Activated effector memory CD4-positive, alpha-beta T cell treated with anti-CD3 and anti-CD28 coated beads, Interleukin-2, amount 50 U/mL, for 16 hours (primary cell): ENCODE measurements around the gene ESRRG.
"Not testable (repeated sequence)": the region's sequence is repeated elsewhere in the genome, so short reads cannot be mapped to it uniquely, and the experiment has no call there.

ENCODE experiments used
- DNase-seq: peaks from one replicate; pipeline ENCODE4 v3.0.0-alpha.2; 2020

ESRRG gene

DNA sequence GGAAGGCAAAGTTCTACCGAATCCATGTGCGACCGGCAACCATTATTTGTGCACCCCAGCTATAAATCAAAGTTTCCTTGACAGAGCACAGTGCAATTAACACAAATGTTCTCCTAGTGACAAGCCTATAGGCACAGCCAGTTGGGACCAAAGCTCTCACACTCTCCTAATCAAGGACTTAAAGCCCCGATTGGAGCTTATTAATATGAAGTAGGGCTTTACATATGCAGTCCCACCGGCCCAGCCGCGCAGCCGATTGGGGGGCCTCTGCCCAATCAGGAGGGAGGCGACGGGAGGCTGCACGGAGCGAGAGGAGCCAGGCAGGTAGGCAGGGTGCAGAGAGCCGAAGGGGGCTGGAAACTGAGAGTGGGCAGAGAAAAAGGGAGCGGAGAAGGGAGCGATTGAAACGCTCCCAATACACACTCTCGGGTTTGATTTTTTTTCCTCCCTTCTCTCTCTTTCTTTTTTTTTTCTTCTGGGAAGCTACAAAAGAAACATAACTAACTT, at the start of gene ESRRG:
Gene ESRRG (minus strand): TSS at position 156 of the 507 bp plus-strand sequence. CDS start 130 bp downstream, at position 26.
- no peak for DNase-seq

DNA sequence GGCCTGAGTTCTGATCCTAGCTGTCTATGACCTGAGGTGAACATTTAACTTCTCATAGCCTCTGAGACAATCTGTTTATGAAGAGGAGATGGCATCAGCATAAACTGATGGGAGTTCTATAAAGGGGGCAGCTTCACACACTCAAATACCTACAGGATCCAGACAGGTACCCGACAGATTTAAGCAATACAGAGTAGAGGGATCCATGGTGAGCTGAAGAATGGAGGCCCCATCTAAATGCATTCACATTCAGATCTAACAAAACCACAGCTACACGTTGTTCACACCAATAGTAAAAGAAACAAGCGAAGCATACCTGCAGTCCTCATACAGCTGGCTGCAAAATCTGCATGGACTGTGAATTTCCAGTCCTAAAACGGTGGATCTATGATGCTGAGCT, 48.7 kb upstream of the ESRRG start:
- no peak for DNase-seq

DNA sequence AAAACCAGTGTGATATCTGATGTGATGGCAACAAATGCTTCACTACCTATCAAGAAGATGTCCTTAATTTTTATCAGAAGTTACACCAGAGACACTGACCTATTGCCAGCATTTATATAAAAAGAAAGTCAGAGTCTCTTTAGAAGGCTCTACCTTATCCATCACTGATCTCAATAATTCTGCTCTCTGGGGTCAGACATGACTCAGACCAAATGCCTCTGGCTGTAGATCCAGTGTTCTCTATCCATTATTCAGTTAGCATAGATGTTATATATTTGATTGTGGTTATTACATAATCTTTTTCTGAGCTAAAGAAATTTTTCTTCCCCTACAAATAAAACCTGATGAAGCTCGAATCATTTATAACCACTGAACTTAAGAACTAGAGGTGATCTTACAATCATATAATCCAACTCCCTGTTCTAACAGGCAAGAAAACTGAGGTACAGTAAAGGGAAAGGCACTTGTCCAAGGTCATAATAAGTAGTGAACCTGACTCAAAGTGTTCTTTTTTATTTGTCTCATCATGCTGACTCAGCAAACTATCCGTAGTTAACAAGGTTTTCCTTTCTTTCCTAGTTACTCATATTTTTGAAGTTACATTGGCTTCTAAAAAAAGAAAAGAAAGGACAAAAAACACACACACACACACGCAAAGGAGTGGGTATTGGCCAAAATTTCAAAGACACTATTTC, 43.6 kb upstream of the ESRRG start:
- DNase-seq = no peak

DNA sequence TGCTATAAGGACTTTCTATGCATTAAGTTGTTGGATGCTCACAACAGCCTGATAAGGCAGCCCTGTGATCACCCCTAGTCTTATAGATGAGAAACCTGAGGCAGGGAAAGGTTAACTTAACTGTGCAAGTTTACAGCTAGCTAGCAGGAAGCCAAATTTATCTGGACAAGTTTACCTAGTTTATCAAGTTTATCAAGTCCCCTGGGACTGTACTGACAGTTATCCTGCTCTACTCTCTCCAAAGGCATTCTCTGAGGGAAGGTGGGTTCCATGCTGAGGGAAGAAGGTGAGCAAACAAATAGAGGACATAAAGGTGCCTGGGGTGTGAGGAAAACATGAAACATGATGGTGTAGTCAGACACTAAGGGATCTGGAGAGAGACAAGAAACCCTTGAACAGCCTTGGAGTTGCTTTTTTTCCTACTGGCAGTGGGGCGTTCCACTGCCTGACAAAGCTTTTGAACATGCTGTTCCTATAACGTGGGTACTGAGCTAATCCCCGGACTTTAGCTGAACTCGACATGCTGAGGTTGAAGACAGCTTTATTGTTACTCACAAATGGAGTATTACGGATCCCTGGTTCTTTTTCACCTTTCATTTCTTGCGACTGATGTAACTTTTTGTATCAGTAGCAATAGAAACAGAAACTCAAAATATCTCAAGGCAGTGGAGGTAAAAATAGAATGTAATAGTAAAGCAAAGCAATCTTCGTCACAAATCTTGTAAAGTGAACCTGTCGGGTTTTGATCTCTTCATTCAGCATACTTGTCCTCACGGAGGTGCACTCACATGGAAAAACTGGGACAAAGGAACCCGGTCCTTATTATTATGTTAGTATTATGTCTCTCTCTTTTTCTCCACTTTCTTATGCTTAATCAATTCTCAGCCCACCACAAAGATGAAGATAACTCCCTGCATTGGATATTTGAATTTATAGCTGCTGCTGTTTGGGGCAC, 42.4 kb upstream of the ESRRG start:
- DNase-seq = no peak

DNA sequence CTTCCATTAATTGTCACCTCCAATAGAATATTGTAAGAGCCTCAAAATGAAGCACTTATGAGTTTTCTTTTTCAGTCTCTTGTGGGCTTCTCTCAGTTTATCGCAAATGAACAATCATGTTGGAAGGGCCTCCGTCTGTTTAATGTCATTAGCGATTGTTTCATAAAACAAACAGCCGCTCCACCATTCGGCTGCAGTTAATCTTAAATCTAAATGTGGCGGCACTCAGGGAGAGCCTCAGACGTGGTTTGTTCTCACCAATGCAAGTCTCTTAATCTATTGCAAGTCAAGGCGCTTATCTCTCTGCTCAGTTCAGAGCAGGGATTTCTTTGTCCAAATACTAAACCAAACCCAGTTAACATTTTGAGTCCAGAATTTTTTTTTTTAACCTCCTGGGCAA, 34.9 kb upstream of the ESRRG start:
- DNase-seq = no peak

DNA sequence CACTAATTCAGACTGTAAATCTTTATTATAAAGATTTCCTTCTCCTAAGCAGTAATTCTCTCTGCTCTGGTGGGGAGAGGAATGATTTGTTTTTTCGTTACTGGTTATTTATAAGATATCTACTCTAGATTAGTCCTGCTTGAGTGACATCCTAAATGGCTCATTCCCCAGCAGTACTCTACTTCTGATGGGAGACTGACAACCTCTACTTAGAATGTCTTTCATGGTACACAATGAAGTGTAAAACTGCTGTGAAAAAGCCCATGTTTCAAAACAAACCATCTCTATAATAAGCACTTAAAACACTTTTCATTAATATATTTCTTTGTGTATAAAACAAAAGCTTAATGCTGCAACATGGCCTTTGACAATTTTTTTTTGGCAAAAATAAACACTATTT, 33.9 kb upstream of the ESRRG start:
- DNase-seq = no peak

DNA sequence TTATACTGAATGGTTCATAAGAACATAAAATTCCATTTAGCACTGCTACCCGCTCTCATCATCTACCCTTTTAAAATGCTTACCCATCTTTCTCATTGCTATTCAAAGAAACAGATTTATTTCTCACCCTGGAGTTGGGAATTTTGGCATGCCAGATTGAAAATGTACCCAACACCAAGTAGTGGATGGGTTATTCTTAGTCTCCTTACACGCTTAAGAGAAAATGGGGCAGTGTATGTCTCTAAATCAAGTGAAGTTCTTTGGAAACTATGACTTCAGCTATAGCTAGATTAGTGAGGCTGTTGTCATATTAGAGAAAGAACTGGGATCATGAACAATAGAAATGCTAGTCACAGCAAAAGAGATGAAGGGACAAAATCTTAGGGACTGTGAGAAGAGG, 27.7 kb upstream of the ESRRG start:
- DNase-seq = no peak

DNA sequence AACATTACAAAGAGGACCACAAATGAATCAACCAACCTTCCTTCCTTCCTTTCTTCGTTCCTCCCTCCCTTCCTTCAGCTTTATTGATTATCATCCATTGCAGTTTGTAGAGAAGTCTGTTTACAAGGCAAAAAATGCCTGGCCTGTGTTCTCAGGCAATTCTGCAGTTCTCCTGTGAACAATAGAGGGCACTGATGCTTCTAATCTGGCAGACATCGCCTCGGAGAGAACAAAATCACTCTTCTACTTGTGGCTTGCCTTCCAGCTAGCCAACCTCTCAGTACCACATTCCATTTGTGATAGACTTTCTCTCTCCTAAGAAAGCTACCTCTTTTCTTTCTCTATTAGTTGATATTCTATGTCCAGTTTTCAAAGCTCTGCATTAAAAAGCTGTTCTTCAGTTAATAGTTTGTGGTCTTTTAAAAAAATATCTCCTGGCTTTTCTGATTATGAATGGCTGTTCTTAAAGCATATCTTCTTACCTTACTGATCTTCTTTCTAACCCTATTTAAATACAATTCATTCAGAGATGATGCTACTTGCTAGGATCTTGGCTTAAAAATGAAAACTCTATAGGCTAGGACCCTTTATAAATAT, 26.9 kb upstream of the ESRRG start:
- DNase-seq = no peak

DNA sequence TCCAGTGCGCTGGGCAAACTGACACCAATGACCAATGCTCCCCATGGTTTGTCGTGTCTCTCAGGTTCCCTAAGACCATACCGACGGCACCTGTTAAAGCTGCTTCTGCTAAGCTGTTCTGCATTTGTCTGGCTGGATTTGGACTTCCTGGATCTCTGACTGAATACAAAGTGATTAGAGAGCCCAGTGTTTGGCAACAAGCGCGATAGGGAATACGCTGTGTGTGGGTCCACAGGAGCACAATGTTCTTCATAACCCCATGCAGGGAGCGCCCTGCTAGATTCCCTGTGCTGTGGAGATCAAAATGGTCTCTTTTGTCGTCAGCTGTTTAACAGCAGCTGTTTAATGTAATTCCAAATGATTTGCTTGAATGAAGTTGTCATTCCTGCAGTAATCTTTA, 26.0 kb upstream of the ESRRG start:
- DNase-seq = no peak

DNA sequence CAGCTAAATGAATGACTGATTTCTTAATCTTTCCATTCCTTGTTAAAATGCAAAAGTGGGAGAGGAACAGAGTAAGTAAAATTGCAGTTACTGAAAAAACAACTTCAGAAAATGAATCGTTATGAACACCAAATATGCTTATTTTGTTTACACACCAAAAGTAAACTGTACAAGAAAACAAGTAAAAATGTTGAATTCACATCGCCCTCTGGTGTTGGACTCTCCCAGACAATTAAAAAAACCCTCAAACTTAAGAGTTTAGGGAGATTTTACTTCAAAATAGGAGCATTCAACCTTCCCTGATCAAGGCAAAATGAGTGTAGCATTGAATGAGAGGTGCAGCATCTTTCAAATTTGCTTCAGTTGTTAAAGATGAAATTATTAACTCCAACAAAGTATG, 19.4 kb upstream of the ESRRG start:
- no peak for DNase-seq

DNA sequence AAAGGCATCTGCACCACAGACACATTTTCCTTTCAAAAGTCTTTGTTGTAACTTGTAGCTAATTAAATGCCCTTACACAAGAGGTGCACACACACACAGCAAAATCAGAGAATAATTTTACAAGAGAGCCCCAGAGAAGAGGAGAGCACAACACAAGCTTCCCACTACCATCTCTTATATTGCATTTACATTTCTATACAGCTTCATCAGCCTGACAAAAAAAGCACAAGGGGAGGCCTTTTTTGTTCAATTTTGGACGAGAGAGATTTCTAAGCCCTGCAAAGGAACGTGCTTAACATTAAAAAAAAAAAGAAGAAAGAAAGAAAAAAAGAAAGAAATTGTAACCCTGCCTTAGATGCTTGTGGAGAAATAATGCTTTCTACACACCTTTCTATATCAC, 17.1 kb upstream of the ESRRG start:
- DNase-seq = no peak

DNA sequence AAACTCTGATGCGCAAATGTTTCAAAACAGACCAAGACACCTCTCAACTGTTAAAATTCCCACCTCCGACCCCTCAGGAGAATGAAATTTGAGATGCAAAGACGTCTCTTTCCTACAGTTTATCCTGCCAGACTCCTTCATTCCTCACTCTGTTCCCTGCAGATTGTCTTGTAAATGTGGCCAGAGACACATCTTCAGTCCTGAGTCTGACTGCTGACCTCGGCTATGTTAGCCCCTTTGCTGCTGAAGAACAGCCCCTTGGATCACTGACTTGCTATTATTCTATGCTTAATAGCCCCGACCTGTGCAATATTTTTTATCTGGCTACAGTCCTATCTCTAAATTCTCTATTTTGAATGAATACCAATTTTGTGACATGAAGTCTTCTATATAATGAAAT, 16.6 kb upstream of the ESRRG start:
- no peak for DNase-seq

DNA sequence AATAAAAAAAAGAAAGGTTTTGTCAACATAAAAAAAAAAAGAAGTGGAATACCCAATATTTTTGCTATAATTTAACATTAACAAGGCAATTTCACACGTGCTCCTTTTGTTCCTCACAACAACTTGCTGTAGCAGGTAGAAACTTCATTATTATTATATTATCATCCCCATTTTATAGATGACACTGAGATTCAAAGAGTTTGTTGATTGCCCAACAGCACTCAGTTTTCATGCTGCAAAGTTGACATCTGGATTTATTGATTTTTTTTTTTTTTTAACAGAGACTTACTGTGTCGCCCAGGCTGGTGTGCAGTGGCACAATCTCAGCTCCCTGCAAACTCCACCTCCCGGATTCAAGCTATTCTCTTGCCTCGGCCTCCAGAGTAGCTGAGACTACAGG, 8.9 kb upstream of the ESRRG start:
- DNase-seq = no peak

DNA sequence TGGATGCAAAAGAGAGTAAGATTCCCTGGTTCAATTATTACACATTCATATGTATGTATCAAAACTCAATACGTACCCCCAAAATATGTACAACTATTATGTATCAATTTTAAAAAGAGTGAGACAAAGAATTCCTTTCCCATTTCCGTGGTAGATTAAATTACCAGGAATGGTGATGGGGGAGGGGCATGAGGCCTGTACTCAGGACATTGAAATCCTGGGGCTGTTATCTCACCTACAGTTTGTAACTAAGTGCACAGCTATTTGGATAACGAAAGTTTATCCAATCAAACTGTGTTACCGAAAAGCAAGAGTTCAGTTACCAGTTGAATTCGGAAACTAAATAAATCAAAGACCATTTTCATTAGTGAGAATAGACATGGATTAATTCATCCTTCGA, 8.3 kb upstream of the ESRRG start:
- DNase-seq = no peak

DNA sequence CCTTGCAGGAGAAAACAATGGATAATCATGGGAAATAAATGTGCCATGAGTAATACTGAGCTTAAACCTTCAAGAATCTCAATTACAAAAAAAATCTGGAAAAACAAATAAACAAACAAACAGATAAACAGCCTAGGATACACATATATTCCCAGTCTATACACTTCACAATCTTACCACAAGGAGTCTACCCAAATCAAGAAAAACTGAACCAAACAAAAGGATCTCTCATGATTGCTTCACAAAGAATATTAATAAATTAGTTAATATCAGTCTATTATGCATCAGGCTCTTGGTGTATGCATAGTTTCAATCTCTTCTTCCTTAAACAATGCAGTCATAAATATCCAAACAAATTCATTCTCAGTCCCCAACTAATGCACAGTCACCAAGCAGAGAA, 3.2 kb upstream of the ESRRG start:
- DNase-seq = no peak

DNA sequence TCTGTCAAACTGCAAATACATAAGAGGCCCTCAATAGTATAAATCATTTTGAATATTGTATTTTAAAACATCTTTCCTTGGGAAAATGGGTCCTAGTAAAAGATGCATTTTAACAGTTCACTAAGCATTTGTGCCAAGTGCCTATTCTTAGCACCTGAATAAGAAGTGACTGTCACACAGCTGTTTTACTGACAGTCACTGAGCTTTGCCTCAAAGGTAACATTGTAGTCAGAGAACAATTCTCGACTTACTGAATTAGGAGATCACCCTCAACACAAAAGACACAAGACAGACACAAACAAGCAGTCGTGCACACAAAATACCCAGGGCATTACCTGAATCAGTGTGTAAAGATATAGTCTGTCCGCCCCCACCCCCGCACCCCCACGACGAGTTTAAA, 408 bp downstream of the ESRRG start:
- DNase-seq = no peak

DNA sequence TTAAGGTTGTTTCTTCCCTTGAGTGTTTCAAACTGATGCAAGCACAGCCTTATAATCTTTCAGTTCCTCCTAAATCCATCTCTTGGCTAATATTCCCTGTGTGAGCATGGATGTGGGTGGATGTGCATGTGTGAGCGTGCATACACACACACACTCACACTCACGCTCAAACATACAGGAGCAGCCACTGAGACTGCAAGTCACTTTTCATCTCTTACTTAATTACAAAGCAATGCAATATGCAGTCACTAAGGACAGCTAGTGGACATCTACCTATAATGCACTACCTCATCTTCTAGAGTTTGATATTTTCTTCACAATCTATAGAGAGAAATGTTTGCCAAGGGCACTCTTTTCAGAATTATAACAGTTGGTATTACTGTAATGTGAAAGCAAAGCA, 1.4 kb downstream of the ESRRG start:
- DNase-seq = no peak

DNA sequence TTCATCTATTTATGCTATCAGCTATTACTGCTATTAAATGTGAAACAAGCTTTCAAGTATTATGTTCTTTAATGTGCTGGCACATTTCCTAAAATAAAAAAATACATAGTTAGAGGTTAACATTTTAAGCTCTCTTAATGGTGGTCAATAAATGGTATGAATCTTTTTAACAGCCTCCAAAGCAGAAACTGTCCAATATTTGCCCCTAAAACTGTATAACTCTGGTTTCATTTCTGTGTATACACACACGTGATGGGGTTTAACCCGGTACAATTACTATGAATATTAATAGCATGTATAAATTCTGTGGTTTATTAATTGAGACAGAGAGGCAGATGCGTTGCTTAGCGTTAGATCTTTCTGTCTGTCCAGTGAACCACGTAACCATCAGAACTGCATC, 2.2 kb downstream of the ESRRG start:
- DNase-seq = no peak

DNA sequence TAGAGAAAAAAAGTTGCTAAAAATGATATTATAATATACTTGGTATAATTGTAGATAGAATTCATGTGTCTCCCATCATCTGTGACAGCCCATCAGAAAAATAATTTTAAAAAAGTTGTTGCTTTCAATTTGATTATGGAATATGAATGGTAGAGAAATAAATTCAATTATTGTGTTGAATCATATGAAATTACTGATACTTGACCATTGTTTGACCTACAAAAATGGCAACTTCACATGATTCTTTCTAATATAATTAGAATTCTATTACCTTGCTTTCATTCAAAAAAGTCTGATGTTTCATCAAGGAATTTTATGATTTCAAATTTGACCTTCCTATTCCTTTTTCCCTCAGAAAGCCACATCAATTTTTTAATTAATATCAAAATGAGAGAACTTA, 11.5 kb downstream of the ESRRG start:
- no peak for DNase-seq

DNA sequence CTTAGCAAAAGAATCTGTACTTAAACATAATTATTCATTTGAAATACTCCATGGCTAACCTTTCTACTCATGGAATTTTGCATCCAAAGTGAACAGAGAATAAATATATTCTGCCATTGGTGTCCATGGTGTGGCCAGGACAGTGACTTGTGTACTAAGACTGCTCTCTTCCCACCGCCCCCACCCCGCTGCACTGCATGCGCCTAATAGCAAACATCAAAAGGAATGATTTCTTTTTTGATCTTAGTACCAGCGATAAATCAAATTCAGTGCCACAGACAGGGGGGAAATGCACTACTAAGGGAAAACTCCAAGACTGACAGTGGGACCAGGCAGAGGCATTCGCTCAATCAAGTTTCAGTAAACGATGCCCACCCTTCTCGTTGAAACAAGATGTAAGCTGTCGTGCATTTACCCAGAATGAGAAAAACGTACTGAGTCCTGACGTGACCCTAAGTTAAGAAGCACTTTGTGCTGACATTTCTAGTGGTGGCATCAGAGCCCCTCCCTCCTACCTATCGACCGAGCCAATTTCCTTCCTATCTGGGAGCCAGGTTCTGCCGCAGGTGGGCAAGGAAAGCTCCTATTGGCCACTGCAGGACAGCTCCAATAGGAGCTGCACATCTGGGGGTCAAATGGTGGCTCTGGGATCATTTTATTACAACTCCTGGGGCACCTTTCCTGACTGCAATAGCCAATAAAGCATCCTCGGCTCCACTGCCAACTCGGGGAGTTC, 12.5 kb downstream of the ESRRG start:
- no peak for DNase-seq

DNA sequence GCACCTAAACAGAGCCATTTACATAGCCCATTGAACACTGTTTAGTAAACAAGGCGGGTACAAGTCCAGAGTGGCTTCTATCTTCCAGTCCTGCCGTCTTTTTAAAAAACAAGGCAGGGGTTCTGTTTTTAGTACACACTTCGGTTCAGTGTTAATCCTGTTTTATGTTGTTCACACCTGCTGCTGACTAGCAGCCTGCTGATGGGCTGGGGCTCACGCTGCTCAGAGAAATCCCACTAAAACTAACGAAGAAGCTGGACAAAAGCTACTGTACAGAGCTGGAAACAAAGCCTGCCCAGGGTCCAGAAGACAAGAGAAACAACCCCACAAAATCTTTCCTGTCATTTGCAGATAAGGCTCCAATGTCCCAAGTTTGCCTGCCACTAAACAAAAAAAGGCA, 13.2 kb downstream of the ESRRG start:
- DNase-seq = no peak

DNA sequence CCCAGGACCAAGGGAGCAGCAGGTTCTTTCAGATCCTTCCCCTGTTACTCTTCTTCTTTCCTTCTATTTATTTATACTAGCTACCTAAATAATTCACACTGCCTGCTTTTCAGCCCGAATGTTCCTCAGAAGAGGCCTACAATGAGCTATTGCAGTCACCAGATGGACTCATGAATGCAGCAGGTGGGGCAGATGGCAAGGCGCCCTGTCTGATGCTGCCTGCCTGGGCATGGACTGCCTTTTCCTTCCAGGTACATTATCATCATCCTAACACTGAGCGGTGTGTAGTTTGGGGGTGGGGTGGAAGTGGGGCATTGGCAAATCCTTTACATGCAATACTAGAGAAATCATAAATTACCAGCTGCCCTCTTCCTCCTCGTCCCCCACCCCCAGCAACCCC, 17.6 kb downstream of the ESRRG start:
- no peak for DNase-seq

DNA sequence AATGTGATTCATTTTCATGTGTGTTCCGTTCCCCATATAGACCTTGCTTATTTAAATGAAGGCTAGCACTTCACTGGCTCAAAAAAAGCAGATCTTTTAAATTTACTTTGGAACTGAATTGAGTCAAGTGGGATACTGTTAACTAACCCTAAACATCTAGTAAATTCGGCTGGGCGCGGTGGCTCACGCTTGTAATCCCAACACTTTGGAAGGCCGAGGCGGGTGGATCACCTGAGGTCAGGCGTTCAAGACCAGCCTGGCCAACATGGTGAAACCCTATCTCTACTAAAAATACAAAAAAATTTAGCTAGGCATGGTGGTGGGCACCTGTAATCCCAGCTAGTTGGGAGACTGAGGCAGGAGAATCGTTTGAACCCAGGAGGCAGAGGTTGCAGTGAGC, 19.2 kb downstream of the ESRRG start:
- not testable (repeated sequence) for DNase-seq
